Stimulated activated CD8-positive, alpha-beta memory T cell treated with anti-CD3 and anti-CD28 coated beads, Interleukin-4, amount 100 ng/mL, for 1 hour (primary cell): ENCODE results near the gene ST3GAL4.
"Not testable (repeated sequence)": the region's sequence is repeated elsewhere in the genome, so short reads cannot be mapped to it uniquely, and the experiment has no call there.

Experiments
- DNase-seq, 2 donors: peaks; one replicate each; pipeline ENCODE4 v3.0.0-alpha.2; 2020; ENCODE audit warnings: low read depth in 2 of 2, low spot score in 1 of 2

ST3GAL4 gene

GRCh38 chr11:126362879-126363655 is 7.6 kb downstream of the ST3GAL4 start:
- no peak for DNase-seq

- no peak for DNase-seq
Observed at GRCh38 chr11:126363706-126364248, 8.3 kb downstream of the ST3GAL4 start.

- DNase-seq, result not testable (repeated sequence)
Observed at GRCh38 chr11:126364735-126365134, 9.2 kb downstream of the ST3GAL4 start.

GRCh38 chr11:126365508-126365907 is 10.0 kb downstream of the ST3GAL4 start:
- DNase-seq, result not testable (repeated sequence)

- no peak for DNase-seq
Observed at GRCh38 chr11:126366064-126366822, 10.8 kb downstream of the ST3GAL4 start.

GRCh38 chr11:126366823-126367654 is 11.6 kb downstream of the ST3GAL4 start:
- not testable (repeated sequence) for DNase-seq

- not testable (repeated sequence) for DNase-seq
Observed at GRCh38 chr11:126367806-126368205, 12.3 kb downstream of the ST3GAL4 start.

GRCh38 chr11:126368336-126369119 is 13.0 kb downstream of the ST3GAL4 start:
- DNase-seq, result not testable (repeated sequence)

GRCh38 chr11:126370016-126370415 is 14.5 kb downstream of the ST3GAL4 start:
- DNase-seq, result no peak

GRCh38 chr11:126371595-126371994 is 16.1 kb downstream of the ST3GAL4 start:
- no peak for DNase-seq

- not testable (repeated sequence) for DNase-seq
Observed at GRCh38 chr11:126373389-126374066, 18.0 kb downstream of the ST3GAL4 start.

- not testable (repeated sequence) for DNase-seq
Observed at GRCh38 chr11:126374562-126375300, 19.2 kb downstream of the ST3GAL4 start.

GRCh38 chr11:126375726-126376125 is 20.2 kb downstream of the ST3GAL4 start:
- DNase-seq, result no peak

GRCh38 chr11:126378763-126379162 is 23.3 kb downstream of the ST3GAL4 start:
- DNase-seq, result no peak

GRCh38 chr11:126380909-126381308 is 25.4 kb downstream of the ST3GAL4 start:
- no peak for DNase-seq

- not testable (repeated sequence) for DNase-seq
Observed at GRCh38 chr11:126381960-126382359, 26.5 kb downstream of the ST3GAL4 start.

GRCh38 chr11:126382641-126383040 is 27.2 kb downstream of the ST3GAL4 start:
- DNase-seq, result not testable (repeated sequence)

- DNase-seq, result no peak
Observed at GRCh38 chr11:126383339-126384335, 28.2 kb downstream of the ST3GAL4 start.
